B cell (primary cell): ENCODE measurements around the gene P2RX2. TPM values are rescaled to one million over a fixed set of nuclear protein-coding genes. Genes with fewer than 3 reads are reported as not detected.

Experiments used
- ATAC-seq: fragments of 200-7000 bp; cut with Tn5 transposase; one replicate; pipeline ENCODE4 v1.10.0; 2021; ENCODE audit warnings: low read depth, mild to moderate bottlenecking, moderate number of reproducible peaks, moderate library complexity
- CTCF ChIA-PET: fragments of 350-600 bp; sonication (Branson Sonifier 250); formaldehyde crosslinking; loops from one replicate; lab custom pipeline; 2021; ENCODE audit warnings: antibody characterized with exemption, inconsistent platforms; lab: Charles Lee
- POLR2A ChIA-PET: fragments of 350-600 bp; sonication (Branson Sonifier 250); formaldehyde crosslinking; loops from one replicate; lab custom pipeline; 2021; ENCODE audit warnings: antibody characterized with exemption; lab: Charles Lee
- DNase-seq: peaks from one replicate; pipeline ENCODE4 v3.0.0; 2013
- H2AFZ ChIP-seq: 2 replicates; pipeline ENCODE4 v1.6.1; 2012; ENCODE audit warnings: mild to moderate bottlenecking, low read depth, low read length; ENCODE audit not compliant: insufficient read depth, poor library complexity, severe bottlenecking
- H3K27ac ChIP-seq, 2 donors: 1 replicate in 1 of 2; 2 replicates in 1 of 2; pipeline ENCODE4 v1.5.1; 2012 to 2013; ENCODE audit warnings: low read length in 2 of 2, mild to moderate bottlenecking in 2 of 2, moderate library complexity in 1 of 2
- H3K27me3 ChIP-seq, 4 experiments: fragments of 200-600 bp in 1 of 4; sonication (generic) in 1 of 4; replicated peaks in 1 of 4; 1 replicate in 2 of 4; 2 replicates in 2 of 4; pipeline versions ENCODE4 v1.6.1 to v1.7.0; 2013 to 2016; ENCODE audit warnings: low read length in 3 of 4, mild to moderate bottlenecking in 2 of 4, mixed read lengths in 1 of 4, moderate library complexity in 1 of 4; ENCODE audit not compliant: insufficient read depth in 4 of 4, control insufficient read depth in 3 of 4; ENCODE audit errors: control extremely low read depth in 1 of 4
- H3K36me3 ChIP-seq, 2 experiments: replicated peaks in 1 of 2; 1 replicate in 1 of 2; 2 replicates in 1 of 2; pipeline versions ENCODE4 v1.6.1 to v1.7.1; 2013; ENCODE audit warnings: low read length in 1 of 2; ENCODE audit not compliant: insufficient read depth in 2 of 2, control insufficient read depth in 1 of 2; ENCODE audit errors: control extremely low read depth in 1 of 2, extremely low read depth in 1 of 2
- H3K4me1 ChIP-seq, 2 donors: fragments of 200-600 bp in 1 of 2; sonication (generic) in 1 of 2; 1 replicate in 1 of 2; 2 replicates in 1 of 2; pipeline versions ENCODE4 v1.5.1 to v1.6.1; 2013 to 2017; ENCODE audit warnings: low read length in 2 of 2; ENCODE audit not compliant: control insufficient read depth in 2 of 2, insufficient read depth in 2 of 2
- H3K4me2 ChIP-seq: replicated peaks from 2 replicates; pipeline ENCODE3; 2012; ENCODE audit warnings: mild to moderate bottlenecking, low read depth, low read length; ENCODE audit not compliant: poor library complexity, severe bottlenecking
- H3K4me3 ChIP-seq, 5 experiments: fragments of 200-600 bp in 1 of 5; sonication (generic) in 1 of 5; 1 replicate in 3 of 5; 2 replicates in 2 of 5; pipeline versions ENCODE4 v1.5.1 to v1.7.0; 2011 to 2016; ENCODE audit warnings: low read length in 4 of 5, mild to moderate bottlenecking in 4 of 5, low read depth in 2 of 5, control low read depth in 1 of 5, moderate library complexity in 1 of 5; ENCODE audit not compliant: insufficient read depth in 1 of 5; ENCODE audit errors: control extremely low read depth in 1 of 5, extremely low read depth in 1 of 5
- H3K79me2 ChIP-seq: fragments of 200-600 bp; sonication (generic); one replicate; pipeline ENCODE4 v1.6.0; 2016; ENCODE audit warnings: low read length; ENCODE audit not compliant: control insufficient read depth, insufficient read depth
- H3K9ac ChIP-seq: fragments of 200-600 bp; sonication (generic); 2 replicates; pipeline ENCODE4 v1.6.1; 2017; ENCODE audit warnings: mild to moderate bottlenecking, low read length, moderate library complexity
- H3K9me3 ChIP-seq, 3 donors: one replicate each; pipeline versions ENCODE4 v1.6.1 to v1.7.1; 2013; ENCODE audit warnings: low read length in 2 of 3; ENCODE audit not compliant: control insufficient read depth in 2 of 3, insufficient read depth in 1 of 3; ENCODE audit errors: control extremely low read depth in 1 of 3
- H4K20me1 ChIP-seq: 2 replicates; pipeline ENCODE4 v1.6.0; 2012; ENCODE audit warnings: mild to moderate bottlenecking, low read length; ENCODE audit not compliant: insufficient read depth, control insufficient read depth, poor library complexity, severe bottlenecking
- H3K27ac Mint-ChIP-seq: one replicate; pipeline ENCODE4 v1.8.0; 2021; ENCODE audit warnings: mixed read lengths
- H3K27me3 Mint-ChIP-seq: one replicate; pipeline ENCODE4 v1.8.0; 2021; ENCODE audit warnings: mixed read lengths
- H3K4me1 Mint-ChIP-seq: one replicate; pipeline ENCODE4 v1.8.0; 2021; ENCODE audit warnings: mixed read lengths
- H3K4me3 Mint-ChIP-seq: one replicate; pipeline ENCODE4 v1.8.0; 2021; ENCODE audit warnings: mixed read lengths
- H3K9me3 Mint-ChIP-seq: one replicate; pipeline ENCODE4 v1.8.0; 2022; ENCODE audit warnings: mixed read lengths; ENCODE audit not compliant: insufficient read depth
- CTCF ChIP-seq: fragments of 200-600 bp; IDR thresholded peaks from one replicate; pipeline ENCODE4 v1.8.0; 2022; ENCODE audit warnings: antibody characterized with exemption, mild to moderate bottlenecking
- EZH2 ChIP-seq: IDR thresholded peaks from 2 replicates; pipeline ENCODE4 v1.6.1; 2012; ENCODE audit warnings: borderline replicate concordance, low read depth, mild to moderate bottlenecking, moderate library complexity, low read length; ENCODE audit not compliant: insufficient read depth, poor library complexity, severe bottlenecking
- WGBS: methylation state at CpG from one replicate; pipeline ENCODE4 v1.1.5; 2013; ENCODE audit warnings: missing lambda C conversion rate; ENCODE audit not compliant: insufficient coverage; 5-methylcytosine and 5-hydroxymethylcytosine counted together
- intact Hi-C: fragments of 100-400 bp; cut with micrococcal nuclease; formaldehyde crosslinking; loops from one replicate; pipeline ENCODE4 v1.10.0; 2022
- polyA plus RNA-seq: library from polyadenylated mRNA; depleted of rRNA; stranded (reverse); fragments of >200 nt; gene quantifications from 2 replicates; pipeline ENCODE4 v1.2.3, GENCODE V29; 2012
- total RNA-seq, 2 donors: library from RNA; stranded (reverse); fragments of 120-200 nt in 1 of 2; gene quantifications; 1 replicate in 1 of 2; 2 replicates in 1 of 2; pipeline versions ENCODE4 v1.2.3 to v1.2.4, GENCODE V29; 2013 to 2022

Gene P2RX2
- total and polyA plus RNA-seq, 2 donors (not counting 1 experiment from before 2014, with no cell fraction given), result not detected

DNA sequence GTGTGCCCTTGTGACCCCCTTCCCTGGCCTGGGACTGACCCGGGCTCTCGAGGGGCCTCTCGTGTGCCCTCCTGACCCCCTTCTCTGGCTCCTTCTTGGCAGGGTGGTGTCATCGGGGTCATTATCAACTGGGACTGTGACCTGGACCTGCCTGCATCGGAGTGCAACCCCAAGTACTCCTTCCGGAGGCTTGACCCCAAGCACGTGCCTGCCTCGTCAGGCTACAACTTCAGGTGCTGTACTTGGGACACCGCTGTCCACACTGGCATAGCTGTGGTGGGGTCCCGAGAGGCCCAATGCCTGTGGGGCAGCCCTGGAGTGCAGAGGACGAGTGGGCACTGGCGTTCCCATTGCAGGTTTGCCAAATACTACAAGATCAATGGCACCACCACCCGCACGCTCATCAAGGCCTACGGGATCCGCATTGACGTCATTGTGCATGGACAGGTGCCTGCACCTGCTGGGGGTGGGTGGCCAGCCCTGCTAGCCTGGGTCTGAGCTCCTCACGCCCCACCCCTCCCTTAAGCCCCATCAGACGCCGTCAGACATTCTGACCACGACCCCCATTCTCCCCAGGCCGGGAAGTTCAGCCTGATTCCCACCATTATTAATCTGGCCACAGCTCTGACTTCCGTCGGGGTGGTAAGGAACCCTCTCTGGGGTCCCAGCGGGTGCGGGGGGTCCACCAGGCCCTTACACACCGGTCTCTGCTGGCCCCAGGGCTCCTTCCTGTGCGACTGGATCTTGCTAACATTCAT is 2.5 kb downstream of the P2RX2 start:
- H3K4me1 ChIP-seq, result peaks cover 0 to 6% of the 10 kb centered on the region in 2 donors
- H2AFZ ChIP-seq, result no peak overlapping the region
- H3K9ac ChIP-seq, result no peak overlapping the region
- Mint-ChIP-seq H3K27me3 (peaks cover 15% of the 10 kb centered on the region), H3K4me3 (no peak overlapping the region), H3K9me3 (no peaks in the 10 kb centered on the region), H3K4me1 (peaks cover 6% of the 10 kb centered on the region), H3K27ac (no peak overlapping the region)
- 80% methylated on average over 26 of the region's 28 CpGs for WGBS
- ATAC-seq (no peak), DNase-seq (no peak)
- no peaks in the 10 kb centered on the region for H3K79me2 ChIP-seq
- H3K27me3 ChIP-seq, result peaks cover 0 to 28% (median 18%) of the 10 kb centered on the region in 4 experiments
- intact Hi-C loops, result no loop called here
- POLR2A ChIA-PET, result no interaction called here
- no peak overlapping the region for H3K4me2 ChIP-seq
- no peak overlapping the region for H3K27ac ChIP-seq
- no peaks in the 10 kb centered on the region for H4K20me1 ChIP-seq
- CTCF ChIA-PET, result no interaction called here
- H3K9me3 ChIP-seq, result peaks cover 5 to 21% (median 15%) of the 10 kb centered on the region in 3 donors
- peaks cover 0 to 3% of the 10 kb centered on the region in 2 experiments for H3K36me3 ChIP-seq
- no peak for TF ChIP-seq EZH2
- H3K4me3 ChIP-seq, result no peak overlapping the region

DNA sequence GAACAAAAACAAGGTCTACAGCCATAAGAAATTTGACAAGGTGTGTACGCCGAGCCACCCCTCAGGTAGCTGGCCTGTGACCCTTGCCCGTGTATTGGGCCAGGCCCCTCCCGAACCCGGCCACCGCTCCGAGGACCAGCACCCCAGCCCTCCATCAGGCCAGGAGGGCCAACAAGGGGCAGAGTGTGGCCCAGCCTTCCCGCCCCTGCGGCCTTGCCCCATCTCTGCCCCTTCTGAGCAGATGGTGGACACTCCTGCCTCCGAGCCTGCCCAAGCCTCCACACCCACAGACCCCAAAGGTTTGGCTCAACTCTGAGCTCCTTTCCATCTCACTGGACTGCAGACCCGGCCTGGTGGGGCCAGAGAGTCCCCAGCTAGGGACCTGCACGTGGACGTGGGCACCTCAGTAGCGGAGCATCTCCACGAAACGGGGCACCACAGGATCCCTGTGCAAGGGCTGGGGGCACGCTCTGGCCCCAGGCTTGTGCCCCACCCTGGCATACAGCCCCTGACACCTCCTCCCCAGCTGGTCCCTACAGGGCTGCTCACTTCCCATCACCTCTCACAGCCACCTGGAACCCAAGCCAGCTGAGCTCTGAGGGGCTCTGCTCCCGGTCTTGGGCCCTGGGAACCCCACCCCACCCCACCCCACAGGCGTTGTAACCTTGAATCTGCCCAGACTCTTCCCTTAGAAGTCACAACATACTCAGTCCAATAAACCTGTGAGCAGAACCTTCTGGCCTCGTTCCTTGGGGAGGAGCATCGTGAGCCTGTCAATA is 3.3 kb downstream of the P2RX2 start:
- H3K4me3 ChIP-seq, result no peak overlapping the region
- ChIA-PET POLR2A (no interaction called here), CTCF (no interaction called here)
- WGBS, result 89% methylated on average over 21 of the region's 21 CpGs
- H3K9me3 Mint-ChIP-seq, result no peaks in the 10 kb centered on the region
- TF ChIP-seq CTCF (no peak), EZH2 (no peak)
- H3K27me3 Mint-ChIP-seq, result peaks cover 15% of the 10 kb centered on the region
- H3K79me2 ChIP-seq, result no peaks in the 10 kb centered on the region
- H3K4me1 ChIP-seq, result peaks cover 0 to 6% of the 10 kb centered on the region in 2 donors
- H3K4me2 ChIP-seq, result no peak overlapping the region
- intact Hi-C loops, result no loop called here
- H3K36me3 ChIP-seq, result peaks cover 0 to 3% of the 10 kb centered on the region in 2 experiments
- no peak overlapping the region for H3K27ac ChIP-seq
- H3K9me3 ChIP-seq, result peaks cover 2 to 13% (median 10%) of the 10 kb centered on the region in 3 donors
- no peak for DNase-seq
- H3K27ac Mint-ChIP-seq, result peak overlapping the region; percentile 37
- no peak for ATAC-seq
- H3K27me3 ChIP-seq, result peaks cover 0 to 21% (median 12%) of the 10 kb centered on the region in 4 experiments
- H2AFZ ChIP-seq, result no peak overlapping the region
- H3K4me1 Mint-ChIP-seq, result peaks cover 6% of the 10 kb centered on the region
- no peaks in the 10 kb centered on the region for H4K20me1 ChIP-seq
- no peak overlapping the region for H3K9ac ChIP-seq
- no peak overlapping the region for H3K4me3 Mint-ChIP-seq
